ENCODE results near the gene PSMB11.
"Not testable (repeated sequence)": the region's sequence is repeated elsewhere in the genome, so short reads cannot be mapped to it uniquely, and the experiment has no call there.

PSMB11 gene

GRCh38 chr14:23006544-23007419 lies 35.2 kb upstream of the PSMB11 start:
- Mint-ChIP-seq H3K4me1 (peaks cover 14 to 38% of the 10 kb centered on the region in 2 donors), H3K9me3 (peaks cover 0 to 2% of the 10 kb centered on the region in 2 donors), H3K4me3 (peak overlapping the region; percentile 93 to 97), H3K27me3 (no peaks in the 10 kb centered on the region), H3K27ac (peak overlapping the region; percentile 99), H3K36me3 (no peaks in the 10 kb centered on the region)
- DNase-seq: peak; percentile 98
- peak; percentile 95 to 96 for ATAC-seq (replicated peaks)

DNA sequence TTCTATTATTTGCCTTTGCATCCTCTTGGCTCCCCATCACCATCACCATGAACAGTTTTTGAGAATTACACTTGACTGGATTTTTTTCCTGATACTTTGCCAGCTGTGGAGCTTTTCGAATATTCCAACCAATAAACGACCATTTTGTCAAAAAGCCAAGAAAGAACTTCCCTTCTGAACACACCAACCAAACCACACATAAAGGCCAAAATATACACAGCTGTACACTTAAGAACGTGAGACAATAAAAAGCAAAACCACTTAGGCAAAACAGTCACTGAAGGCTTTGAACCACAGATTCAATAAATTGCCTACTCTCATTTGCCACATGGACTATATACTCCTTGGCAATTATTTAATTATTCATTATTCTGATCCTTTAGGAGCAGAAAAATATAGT lies 33.2 kb upstream of the PSMB11 start:
- no peak for ATAC-seq (replicated peaks)
- peaks cover 0 to 2% of the 10 kb centered on the region in 2 donors for H3K9me3 Mint-ChIP-seq
- peaks cover 14 to 38% of the 10 kb centered on the region in 2 donors for H3K4me1 Mint-ChIP-seq
- no peaks in the 10 kb centered on the region for H3K36me3 Mint-ChIP-seq
- peak overlapping the region; percentile 91 to 98 for H3K4me3 Mint-ChIP-seq
- peak overlapping the region; percentile 26 for H3K27ac Mint-ChIP-seq
- H3K27me3 Mint-ChIP-seq: no peaks in the 10 kb centered on the region
- no peak for DNase-seq

- peaks cover 14 to 38% of the 10 kb centered on the region in 2 donors for H3K4me1 Mint-ChIP-seq
- no peak for ATAC-seq (replicated peaks)
- H3K27ac Mint-ChIP-seq: peak overlapping the region; percentile 99
- H3K36me3 Mint-ChIP-seq: no peaks in the 10 kb centered on the region
- peaks cover 0 to 2% of the 10 kb centered on the region in 2 donors for H3K9me3 Mint-ChIP-seq
- H3K4me3 Mint-ChIP-seq: peak overlapping the region; percentile 91 to 98
- H3K27me3 Mint-ChIP-seq: no peaks in the 10 kb centered on the region
- no peak for DNase-seq
Measured at GRCh38 chr14:23009483-23009938, 32.5 kb upstream of the PSMB11 start.

DNA sequence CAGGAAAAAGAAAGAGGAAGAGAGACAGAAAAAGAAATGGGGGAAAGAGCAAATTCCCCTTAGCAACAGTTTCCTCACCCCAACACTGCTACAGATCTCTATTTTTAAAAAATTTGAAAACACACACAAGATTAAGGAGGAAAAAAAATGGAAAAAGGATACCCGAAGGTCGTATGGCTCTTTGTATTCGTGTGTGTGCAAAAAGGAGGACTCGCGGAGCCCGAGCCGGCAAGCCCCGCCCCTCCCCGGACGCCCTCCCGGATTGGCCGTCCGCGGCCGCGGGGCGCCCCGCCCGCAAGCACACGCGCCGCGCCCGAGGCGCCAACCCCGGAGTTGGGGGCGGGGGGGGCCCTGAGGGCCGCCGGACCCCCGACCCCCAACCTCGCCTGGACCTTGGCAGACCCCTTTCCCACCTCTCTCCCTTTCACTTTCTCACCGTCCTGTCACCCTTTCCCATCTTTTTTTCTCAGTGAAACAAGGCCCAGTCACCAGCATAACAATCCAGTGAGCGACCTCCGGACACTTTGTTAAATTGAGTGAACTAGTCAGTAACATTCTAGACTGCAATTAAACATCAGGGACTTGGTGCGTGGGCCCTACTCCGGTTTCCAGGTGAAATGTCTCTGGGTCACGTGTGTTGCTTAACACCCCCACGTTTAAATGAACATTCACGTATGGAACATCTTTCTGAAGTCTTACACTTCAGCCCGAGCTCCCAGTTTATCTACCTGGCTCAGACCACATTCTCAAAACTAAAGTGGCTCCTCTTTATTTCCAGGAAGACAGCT lies 31.9 kb upstream of the PSMB11 start, which contains the start of gene C14orf93:
Gene C14orf93, minus strand, starts transcription at position 205 of the 788 bp plus-strand sequence. CDS start 11,120 bp downstream, outside the sequence.
- DNase-seq (peak; percentile 64), ATAC-seq (replicated peaks) (peak; percentile 41 to 48)
- H3K27me3 Mint-ChIP-seq: no peaks in the 10 kb centered on the region

GRCh38 chr14:23013054-23013748 lies 28.8 kb upstream of the PSMB11 start:
- H3K4me3 Mint-ChIP-seq: no peak overlapping the region
- H3K4me1 Mint-ChIP-seq: peaks cover 14 to 17% of the 10 kb centered on the region in 2 donors
- H3K27me3 Mint-ChIP-seq: no peaks in the 10 kb centered on the region
- DNase-seq (no peak), ATAC-seq (replicated peaks) (no peak)
- no peaks in the 10 kb centered on the region for H3K36me3 Mint-ChIP-seq
- peaks cover 0 to 2% of the 10 kb centered on the region in 2 donors for H3K9me3 Mint-ChIP-seq
- H3K27ac Mint-ChIP-seq: no peak overlapping the region

More for the DNA sequence above, 31.9 kb upstream of the PSMB11 start, which contains the start of gene C14orf93:
- Mint-ChIP-seq H3K27ac (peak within 1 kb of the TSS; percentile 99), H3K4me1 (peaks cover 14 to 33% of the 10 kb centered on the region in 2 donors), H3K36me3 (no peaks in the 10 kb centered on the region), H3K4me3 (peak within 1 kb of the TSS; percentile 91 to 98), H3K9me3 (peaks cover 0 to 2% of the 10 kb centered on the region in 2 donors)

- H3K4me1 Mint-ChIP-seq: peaks cover 10 to 12% of the 10 kb centered on the region in 2 donors
- not testable (repeated sequence) for DNase-seq; H3K27me3 Mint-ChIP-seq; H3K27ac Mint-ChIP-seq; ATAC-seq (replicated peaks); H3K4me3 Mint-ChIP-seq; H3K36me3 Mint-ChIP-seq; H3K9me3 Mint-ChIP-seq
Measured at GRCh38 chr14:23013749-23014054, 28.3 kb upstream of the PSMB11 start.

GRCh38 chr14:23015618-23016017 lies 26.4 kb upstream of the PSMB11 start:
- Mint-ChIP-seq H3K4me3 (no peak overlapping the region), H3K27me3 (no peaks in the 10 kb centered on the region), H3K4me1 (peaks cover 3 to 6% of the 10 kb centered on the region in 2 donors), H3K27ac (no peak overlapping the region), H3K9me3 (peaks cover 0 to 2% of the 10 kb centered on the region in 2 donors), H3K36me3 (peaks cover 0 to under 1% of the 10 kb centered on the region in 2 donors)
- DNase-seq (no peak), ATAC-seq (replicated peaks) (no peak)

DNA sequence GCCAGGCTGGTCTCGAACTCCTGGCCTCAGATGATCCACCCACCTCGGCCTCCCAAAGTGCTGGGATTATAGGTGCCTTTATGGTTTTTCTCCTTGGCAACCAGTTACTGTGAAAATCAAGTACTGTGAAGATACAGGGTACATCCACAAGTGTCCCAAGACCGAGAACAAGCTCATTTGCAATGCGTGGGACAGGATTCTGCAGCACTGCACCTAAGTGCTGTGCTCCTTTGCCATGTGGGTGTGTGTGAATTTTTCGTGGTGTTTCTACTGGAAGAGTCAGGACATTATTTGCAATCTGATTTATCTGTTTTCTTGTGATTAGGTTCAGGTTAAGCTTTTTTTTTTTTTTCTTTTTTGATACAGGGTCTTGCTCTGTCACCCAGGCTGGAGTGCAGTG lies 24.9 kb upstream of the PSMB11 start:
- Mint-ChIP-seq H3K9me3 (no peaks in the 10 kb centered on the region), H3K27ac (no peak overlapping the region), H3K36me3 (peaks cover 7 to 10% of the 10 kb centered on the region in 2 donors), H3K4me1 (no peaks in the 10 kb centered on the region), H3K27me3 (no peaks in the 10 kb centered on the region), H3K4me3 (no peak overlapping the region)
- ATAC-seq (replicated peaks) (no peak), DNase-seq (no peak)

GRCh38 chr14:23018107-23018506 lies 23.9 kb upstream of the PSMB11 start:
- no peak for DNase-seq
- Mint-ChIP-seq H3K36me3 (peaks cover 7 to 15% of the 10 kb centered on the region in 2 donors), H3K4me1 (peaks cover 4 to 5% of the 10 kb centered on the region in 2 donors), H3K9me3 (no peaks in the 10 kb centered on the region), H3K4me3 (no peak overlapping the region), H3K27ac (no peak overlapping the region), H3K27me3 (no peaks in the 10 kb centered on the region)
- no peak for ATAC-seq (replicated peaks)

GRCh38 chr14:23020143-23021128 lies 21.6 kb upstream of the PSMB11 start:
- Mint-ChIP-seq H3K36me3 (peaks cover 21 to 36% of the 10 kb centered on the region in 2 donors), H3K27ac (no peak overlapping the region), H3K9me3 (no peaks in the 10 kb centered on the region), H3K27me3 (no peaks in the 10 kb centered on the region), H3K4me1 (peaks cover 13 to 18% of the 10 kb centered on the region in 2 donors), H3K4me3 (no peak overlapping the region)
- ATAC-seq (replicated peaks) (no peak), DNase-seq (no peak)

GRCh38 chr14:23021434-23021833 lies 20.6 kb upstream of the PSMB11 start:
- DNase-seq (no peak), ATAC-seq (replicated peaks) (no peak)
- peaks cover 29 to 45% of the 10 kb centered on the region in 2 donors for H3K36me3 Mint-ChIP-seq
- no peak overlapping the region for H3K27ac Mint-ChIP-seq
- no peaks in the 10 kb centered on the region for H3K27me3 Mint-ChIP-seq
- H3K4me3 Mint-ChIP-seq: no peak overlapping the region
- H3K9me3 Mint-ChIP-seq: no peaks in the 10 kb centered on the region
- peaks cover 19 to 27% of the 10 kb centered on the region in 2 donors for H3K4me1 Mint-ChIP-seq

DNA sequence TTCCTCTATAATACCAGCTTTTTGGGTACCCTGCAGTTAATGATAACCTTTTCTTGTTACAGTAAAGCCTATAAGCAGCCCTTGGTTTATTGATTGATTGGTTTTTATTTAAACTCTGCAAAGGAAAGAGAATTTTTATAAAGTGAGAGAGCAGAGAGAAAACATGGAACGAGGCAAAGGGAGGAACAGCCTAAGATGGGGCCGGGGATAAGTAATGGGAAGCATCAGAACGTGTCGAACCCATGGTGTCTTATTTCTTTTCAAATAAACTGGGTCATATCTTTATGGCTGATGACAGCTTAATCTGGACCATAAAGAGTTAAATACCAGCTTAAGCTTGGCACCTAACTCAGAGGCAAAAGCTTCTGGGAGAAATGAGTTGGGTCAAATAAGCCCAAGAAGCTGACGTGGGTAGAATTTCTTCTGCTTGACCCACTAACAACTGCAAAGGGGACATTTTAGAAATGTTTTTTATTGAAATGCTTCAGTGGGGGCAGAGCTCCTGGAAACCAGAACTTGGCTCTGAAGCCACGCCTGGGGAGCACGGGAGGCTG lies 20.0 kb upstream of the PSMB11 start:
- Mint-ChIP-seq H3K36me3 (peaks cover 29 to 45% of the 10 kb centered on the region in 2 donors), H3K4me1 (peaks cover 19 to 27% of the 10 kb centered on the region in 2 donors), H3K27me3 (no peaks in the 10 kb centered on the region), H3K27ac (no peak overlapping the region), H3K9me3 (no peaks in the 10 kb centered on the region), H3K4me3 (no peak overlapping the region)
- DNase-seq (no peak), ATAC-seq (replicated peaks) (no peak)

All from stimulated activated naive B cell treated with anti-CD40 and anti-IgM and Interleukin-4, amounts not matched to agents 10 μg/mL and 1 μg/mL and 100 μg/mL, for 72 hours (primary cell).